ENCODE results near the gene SCNN1A.

Gene SCNN1A

DNA sequence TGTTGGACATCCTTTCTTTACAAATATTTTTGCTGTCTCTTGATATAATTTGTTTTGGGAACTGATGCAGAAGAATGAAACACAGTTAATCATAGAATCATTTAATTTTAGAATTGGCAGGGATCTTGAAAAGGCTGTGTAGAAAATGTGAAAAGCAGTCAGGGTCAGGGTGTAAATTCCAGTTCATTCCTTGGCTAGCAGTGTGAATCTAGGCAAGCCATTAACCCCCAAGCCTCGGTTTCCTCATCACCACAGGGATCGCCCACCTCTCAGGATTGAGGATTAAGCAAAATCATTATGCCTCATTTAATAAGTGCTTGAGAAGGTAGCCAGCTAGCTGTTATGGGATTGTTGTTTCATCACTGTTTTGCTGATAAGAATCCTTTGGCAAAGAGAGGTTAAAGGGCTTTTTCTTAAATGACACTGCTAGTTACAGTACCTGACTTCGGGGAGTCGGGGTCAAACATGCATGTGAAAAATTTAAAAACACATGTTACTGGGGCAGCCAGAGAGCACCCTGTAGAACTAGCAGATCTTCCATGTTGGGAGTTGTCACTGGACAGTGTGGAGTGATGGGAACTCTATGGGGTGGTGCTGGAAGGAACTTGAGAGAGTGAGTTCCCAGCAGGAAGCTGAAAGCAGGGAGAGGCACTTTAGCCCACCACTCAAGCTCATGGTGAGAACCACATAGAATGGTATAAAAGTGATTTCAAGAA, 44.2 kb downstream of the SCNN1A start:
- DNase-seq, result no peak

DNA sequence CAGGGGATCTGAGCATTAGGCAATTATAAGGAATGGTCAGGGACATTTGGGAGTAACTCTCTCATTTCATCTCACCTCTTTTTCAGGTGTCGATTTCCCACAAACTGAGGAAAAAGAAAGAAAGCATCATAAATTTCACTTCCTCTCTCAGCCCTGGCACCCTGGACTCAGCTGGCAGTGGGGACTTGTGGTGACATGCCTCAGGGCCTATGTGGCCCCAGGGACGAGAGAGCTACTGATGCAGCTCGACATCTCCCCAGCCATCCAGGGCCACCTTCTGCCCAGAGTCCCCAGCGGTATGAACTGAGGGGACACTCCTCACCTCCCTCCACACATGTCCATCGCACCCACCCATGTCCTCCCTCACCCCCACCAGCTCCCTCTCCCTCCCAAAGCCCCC, 45.2 kb downstream of the SCNN1A start:
- DNase-seq, result no peak

DNA sequence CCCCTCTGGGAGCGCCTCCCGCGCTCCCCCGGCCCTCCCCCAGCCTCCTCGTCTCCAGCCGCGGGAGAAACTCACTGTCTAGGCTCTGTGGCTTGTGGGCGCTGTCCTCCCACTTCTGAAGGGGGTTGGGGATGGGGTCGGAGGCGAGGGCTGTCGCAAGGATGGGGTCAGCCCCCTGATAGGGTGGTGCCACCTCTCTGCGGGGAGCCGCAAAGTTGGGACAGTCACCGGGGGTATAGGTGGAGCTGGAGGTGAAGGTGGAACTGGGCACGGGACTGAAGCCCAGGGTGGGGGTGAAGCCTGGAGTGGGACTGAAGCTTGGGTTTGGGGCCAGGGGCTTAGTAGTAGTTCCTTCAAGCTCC, 45.7 kb downstream of the SCNN1A start:
- DNase-seq, result no peak

DNA sequence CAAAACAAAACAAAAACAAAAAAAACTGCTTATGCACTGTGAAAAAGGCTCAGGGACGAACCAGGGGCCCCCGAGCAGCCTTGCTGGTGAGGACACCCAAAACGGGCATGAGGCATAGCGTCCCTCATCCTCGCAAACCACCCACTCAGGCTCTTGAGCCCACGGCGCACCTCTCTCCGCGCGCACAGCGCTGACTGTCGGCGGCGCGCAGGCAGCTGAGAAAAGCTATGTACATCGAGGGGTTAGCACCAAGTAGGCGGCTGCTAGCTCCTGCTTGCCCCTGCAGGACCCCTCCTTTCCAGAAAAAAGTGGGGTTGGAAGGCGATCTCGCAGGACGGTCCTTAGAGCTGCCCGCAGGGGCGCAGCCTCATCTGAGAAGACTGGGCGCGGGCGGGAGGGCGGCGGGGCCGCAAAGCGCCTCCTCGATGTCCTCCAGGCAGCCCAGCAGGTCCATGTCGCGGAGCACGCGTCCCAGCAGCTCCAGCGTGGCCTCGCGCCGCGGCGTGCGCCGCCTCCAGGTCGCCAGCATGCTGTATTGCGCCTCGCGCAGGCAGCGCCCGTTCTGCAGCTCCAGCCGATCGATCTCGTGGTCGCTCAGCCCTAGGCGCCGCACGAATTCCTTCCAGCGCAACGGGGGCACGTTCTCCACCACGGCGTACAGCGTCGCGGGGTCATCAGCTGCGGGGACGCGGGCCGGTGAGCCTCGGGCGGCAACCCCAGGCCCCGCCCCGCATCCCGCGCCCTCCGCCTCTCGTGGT, 46.2 kb downstream of the SCNN1A start:
- no peak for DNase-seq

DNA sequence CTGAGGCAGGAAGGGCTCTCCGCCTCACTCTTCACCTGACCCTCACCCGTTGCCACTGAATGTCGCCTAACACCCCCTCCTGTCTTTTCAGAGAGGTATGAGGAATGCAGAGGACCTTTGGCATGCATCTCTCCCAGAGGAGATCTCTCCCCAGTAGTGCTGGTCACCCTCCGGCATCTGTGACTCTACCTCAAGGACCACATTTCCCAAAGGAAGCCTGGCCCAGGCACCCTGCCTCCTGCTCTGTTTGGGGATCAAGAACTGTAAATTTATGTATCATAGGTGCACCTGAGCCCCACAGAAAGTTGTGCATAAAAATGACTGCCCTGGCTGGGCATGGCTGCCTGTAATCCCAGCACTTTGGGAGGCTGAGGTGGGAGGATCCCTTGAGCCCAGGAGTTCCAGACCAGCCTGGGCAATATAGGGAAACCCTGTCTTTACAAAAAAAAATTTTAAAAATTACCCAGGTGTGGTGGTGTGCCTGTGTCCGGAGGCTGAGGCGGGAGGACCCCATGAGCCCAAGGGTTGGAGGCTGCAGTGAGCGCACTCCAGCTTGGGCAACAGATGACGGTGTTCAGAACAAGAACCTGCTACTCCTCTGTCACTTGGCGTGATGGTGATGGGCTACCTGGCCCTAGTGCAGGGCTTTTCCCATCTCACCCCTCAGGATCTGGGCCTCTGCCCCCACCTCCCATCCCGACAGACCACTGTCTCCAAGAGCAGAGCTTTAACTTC, 47.2 kb downstream of the SCNN1A start:
- no peak for DNase-seq

DNA sequence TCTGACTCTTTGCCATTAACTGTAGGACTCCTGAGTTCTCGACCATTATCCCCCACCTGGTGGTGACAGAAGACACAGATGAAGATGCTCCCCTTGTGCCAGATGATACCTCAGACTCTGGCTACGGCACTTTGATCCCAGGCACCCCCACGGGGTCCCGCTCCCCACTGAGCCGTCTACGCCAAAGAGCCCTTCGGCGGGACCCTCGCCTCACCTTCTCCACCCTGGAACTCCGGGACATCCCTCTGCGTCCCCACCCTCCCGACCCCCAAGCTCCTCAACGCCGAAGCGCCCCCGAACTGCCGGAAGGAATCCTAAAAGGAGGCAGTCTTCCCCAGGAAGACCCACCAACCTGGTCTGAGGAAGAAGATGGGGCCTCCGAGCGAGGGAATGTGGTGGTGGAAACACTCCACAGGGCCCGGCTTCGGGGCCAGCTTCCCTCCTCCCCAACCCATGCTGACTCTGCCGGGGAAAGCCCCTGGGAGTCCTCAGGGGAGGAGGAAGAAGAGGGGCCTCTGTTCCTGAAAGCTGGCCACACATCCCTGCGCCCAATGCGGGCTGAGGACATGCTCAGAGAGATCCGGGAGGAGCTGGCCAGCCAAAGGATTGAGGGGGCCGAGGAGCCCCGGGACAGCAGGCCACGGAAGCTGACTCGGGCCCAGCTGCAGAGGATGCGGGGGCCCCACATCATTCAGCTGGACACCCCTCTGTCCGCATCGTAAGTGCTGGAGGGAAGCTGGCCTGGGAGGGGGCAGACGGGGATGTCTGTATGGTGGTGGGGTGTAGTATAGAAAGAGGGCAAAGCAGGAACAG, 47.9 kb downstream of the SCNN1A start:
- no peak for DNase-seq

DNA sequence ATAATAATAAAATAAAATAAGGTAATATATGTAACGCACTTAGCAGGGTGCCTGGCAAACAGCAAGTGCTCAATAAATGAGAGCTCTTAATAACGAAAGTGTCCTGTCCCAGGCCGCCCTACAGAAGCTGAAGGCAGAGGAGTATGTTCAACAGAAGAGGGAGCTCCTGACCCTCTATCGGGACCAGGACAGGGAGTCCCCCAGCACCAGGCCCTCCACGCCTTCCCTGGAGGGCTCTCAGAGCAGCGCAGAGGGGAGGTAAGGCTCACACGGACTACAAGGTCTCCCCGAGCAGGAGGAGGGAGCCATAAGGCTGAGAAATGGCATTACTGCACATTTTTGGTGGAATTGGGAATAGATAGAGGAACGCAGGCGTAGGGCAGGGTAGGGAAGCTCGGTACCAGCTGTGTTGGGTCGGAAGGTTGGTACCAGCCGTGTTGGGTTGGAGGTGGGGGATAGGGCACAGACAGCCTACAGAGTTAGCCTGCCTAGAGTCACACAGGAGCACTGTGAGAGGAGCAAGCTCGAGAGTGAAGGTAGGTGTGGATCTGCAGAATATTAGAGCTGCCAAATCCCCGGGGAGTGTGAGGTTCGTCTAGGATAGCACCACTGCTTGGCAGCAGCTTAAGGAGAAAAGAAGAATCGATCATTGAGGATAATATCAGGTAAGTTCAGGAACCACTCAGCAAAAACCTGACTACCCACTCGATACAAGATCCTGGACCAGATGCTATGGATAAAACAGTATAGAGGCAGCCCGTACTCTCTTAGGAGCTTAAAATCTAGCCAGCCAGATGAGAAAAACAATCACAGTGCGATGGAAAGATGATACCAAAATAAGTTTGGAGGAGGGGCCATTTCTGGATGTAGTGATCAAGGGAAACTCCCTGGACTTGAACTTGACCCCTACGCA, 48.8 kb downstream of the SCNN1A start:
- DNase-seq, result no peak

DNA sequence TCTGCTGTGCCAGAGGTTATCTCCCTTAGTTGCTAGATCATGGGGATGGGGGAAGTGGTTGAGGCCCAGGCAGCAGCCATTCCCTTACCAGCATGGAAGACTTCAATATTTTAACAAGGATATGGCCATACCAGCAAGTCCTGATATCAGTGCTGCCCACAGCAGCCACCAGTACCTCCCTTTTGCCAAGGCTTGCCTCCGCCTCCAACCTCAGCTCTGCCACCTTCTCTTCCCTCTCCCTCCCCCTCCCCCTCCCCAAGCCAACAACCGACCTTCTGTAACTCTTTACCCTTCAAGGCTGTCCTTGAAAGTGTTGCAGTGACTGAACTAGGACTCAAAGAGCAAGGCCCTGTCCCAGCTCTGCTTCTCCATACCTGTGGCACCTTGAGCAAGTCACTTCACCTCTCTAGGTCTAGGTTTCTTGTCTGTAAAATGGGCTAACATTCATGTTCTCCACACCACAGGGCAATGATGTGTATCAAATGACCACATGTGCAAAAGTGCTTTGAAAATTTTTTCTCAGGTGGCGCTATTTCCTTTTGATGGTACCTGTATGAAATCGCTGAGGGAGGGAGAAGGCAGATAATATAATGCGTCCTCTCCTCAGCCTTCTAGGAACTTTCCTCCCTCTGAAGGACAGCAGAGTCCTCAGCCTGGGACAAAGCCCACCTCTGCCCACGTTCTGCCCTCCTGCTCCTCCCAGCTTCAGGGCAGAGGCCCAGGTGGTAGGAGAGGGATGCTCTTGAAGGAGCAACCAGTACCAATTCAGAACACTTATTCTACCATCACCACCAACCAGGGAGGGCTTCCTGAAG, 50.2 kb downstream of the SCNN1A start:
- no peak for DNase-seq

DNA sequence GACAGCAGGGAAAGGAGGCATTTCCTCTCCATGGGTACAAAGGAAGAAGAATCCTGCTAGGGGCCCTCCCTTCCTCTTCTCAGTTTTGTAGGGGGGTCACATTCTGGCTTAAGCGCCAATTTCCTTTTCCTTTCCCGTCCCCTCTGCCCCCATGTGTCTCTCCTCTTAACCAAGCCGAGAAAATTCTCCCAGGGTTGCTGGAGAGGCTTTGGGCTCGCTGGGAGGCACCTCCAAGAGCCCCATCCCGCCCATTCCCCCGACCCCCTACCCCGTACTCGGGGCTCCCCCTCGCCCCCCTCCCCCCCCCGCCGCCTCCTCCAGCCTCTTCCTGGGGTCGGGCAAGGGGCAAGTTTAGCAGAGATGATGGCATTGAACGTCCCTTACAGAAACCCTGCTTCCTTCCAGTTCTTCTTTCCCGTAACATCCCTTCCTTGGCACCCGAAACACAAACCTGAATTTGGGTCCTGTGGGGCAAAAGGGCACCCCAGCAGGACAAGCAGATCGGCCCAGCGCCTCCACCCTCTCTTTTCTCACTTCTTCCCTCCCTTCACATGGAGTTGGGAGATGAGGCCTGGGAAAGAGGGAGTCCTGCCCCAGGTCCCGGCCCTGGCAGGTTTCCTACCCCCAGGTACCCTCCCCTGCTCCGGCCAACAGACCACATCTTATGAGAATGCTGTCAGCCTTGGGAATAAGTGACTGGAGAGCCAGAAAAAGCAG, 51.2 kb downstream of the SCNN1A start:
- DNase-seq, result no peak

DNA sequence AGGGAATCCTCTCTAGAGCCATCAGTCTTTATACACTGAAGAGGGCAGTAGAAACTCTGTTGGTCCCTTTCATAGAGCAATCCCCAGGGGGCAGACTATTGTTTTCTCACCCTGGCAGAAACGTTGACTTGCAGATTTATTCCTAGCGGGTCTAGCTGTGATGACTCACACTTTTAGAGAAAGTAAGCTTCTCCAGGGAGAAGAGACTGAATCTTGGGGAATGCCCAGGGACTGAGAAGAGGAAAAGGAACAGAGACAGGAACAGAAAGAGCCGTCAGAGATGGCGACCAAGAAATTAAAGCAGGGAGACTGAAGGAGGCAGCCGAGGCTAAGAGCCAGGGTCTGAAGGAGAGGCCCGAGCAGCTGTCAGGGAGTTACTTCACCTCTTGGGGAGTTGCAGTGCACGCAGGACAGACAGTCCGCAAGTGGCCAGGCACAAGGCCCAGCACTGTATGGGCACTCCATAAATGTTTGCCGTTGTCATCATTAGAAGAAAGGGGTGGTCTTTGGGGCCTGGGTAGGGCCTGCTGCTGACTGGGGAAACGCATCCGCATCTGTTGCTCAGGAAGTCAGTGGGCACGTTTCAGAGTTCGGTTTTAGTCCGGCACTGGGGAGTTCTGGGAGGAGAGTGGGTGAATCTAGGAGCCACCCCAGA, 51.9 kb downstream of the SCNN1A start:
- DNase-seq, result no peak

DNA sequence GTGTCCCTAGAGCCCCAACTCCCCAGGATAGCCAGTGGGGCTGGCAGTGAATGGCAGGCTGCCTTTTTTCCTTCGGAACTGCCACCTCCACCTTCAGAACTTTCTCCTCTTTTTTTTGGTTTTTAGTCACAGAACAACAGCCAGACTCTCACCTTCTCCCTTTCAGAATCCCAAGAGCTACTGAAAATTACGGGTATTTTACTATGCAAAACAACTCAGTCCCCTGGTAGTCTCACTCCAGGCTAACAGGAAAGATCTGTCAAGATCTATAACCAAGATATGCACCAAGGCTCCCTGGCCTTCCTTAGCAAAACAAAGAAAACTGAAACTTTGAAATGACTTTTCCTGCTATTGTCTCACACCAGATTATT, 52.4 kb downstream of the SCNN1A start:
- no peak for DNase-seq

DNA sequence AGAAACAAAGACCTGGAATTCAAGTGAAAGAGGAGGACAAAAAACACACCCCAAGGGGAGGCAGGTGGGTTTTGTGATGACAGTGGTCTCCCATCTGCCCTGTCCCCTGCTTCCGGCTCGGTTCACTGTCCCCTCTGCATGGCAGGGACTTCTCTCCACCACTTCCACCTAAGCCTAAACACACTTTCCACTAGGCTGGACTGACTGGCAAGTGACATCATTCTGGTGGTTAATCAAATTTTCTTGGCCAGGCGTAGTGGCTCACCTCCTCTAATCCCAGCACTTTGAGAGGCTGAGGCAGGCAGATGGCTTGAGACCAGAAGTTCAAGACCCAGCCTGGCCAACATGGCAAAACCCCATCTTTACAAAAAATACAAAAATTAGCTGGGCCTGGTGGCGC, 53.0 kb downstream of the SCNN1A start:
- no peak for DNase-seq

DNA sequence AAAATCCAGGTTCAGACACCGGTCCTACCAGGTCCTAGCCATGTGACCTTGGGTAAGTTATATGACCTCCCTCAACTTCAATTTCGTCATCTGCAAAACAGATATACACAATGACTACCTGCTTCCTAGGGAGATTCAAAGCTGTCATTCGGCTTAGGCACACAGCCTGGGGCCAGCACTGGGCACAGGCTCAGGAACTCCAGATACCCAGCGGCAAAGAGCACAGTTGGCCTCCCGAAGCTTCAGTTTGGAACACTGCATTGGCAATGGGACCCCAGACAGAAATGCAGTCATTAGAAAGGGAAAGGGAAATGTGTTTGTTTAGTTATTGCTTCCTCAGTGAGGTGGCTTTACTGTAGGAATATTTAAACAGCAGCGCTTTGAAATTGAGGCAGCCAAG, 53.5 kb downstream of the SCNN1A start:
- DNase-seq, result no peak

DNA sequence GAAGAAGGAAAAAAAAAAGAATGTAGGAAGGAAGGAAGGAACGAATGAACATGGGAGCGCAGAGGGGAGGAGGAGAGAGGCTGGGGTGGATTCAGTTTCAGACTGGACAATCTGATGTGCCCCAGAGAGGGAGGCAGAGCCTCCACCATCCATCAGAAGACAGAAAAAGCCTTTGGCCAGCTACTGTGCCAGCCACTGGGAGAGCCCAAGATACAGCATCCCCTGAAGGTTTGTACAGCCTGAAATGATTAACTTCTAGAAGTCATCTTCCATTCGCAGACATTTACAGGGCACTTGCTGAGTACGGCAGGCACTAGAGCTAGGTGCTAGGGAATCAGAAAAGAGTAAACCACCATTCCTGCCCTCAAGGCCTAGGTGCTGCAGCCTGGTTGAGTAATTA, 55.9 kb downstream of the SCNN1A start:
- DNase-seq, result no peak

DNA sequence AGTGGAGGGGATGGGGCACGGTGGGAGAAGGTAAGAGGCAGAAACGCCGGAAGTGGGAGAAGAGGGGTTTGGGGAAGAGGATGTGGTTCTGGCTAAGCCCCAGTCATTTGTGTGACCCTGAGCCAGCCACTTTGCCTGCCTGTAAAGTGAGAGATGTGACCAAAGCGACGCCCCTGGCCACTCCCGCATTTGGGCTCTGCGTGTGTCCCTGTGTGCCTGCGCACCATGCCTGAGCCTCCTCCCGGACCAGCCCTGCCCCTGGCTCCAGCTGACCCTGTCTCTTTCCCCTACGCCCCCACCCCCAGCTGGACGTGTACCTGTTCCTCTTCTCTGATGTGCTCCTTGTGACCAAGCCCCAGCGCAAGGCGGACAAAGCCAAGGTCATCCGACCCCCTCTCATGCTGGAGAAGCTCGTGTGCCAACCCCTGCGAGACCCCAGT, 56.9 kb downstream of the SCNN1A start:
- DNase-seq, result no peak

DNA sequence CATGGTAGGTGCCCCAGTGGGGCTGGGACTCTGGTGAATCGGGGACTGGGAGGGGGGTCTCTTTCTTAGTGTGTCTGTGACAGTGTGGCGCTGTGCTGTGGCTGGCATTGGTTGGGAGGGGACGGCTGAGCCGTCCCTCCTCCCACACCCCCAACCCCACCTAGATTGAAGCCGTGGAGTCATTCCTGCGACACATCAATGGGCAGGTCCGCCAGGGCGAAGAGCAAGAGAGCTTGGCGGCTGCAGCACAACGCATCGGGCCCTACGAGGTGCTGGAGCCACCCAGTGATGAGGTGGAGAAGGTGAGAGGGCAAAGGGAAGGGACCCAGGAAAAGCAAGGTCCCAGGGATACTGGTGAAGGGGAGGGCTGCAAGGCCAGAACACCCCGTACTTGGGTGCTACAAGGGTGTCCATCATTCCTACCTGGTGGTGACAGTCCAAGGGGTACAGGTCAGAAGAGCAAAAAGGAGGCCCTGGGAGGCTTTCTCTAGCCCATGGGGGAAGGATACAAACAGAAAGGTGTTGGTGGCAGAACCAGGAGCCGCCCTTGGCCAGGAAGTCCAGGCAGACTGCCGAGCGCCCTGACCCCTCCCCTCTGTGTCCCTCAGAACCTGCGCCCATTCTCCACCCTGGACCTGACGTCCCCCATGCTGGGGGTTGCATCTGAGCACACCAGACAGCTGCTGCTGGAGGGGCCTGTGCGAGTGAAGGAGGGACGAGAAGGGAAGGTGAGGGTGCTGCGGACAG, 57.5 kb downstream of the SCNN1A start:
- DNase-seq, result no peak

DNA sequence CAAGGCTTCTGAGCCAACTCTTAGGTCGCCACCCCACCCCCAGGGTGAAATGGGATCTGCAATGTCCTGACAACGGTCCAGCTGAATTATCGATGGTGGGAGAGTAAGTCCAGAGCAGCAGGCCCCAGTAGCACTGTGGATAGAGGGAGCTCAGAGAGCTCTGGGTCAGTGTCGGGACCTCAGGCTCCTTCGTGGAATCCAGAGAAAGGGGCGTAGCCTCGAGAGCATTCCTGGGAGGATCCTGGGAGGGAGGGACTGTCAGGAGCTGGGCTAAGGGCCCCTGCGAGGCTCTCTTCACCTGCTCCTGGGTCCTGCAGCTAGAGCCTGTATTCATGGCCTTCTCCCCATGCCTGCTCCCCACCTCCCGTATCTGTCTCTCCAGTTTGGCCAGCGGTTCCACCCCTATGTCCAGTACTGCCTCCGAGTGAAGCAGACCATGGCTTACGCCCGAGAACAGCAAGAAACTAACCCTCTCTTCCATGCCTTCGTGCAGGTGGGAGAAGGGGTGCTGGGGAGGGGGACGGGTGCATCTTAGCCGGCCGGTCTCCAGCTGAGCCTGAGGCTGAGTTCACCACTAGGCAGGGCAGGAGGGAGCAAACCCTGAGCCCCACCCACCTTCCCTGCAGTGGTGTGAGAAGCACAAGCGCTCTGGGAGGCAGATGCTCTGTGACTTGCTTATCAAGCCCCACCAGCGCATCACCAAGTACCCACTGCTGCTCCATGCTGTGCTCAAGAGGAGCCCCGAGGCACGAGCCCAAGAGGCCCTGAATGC, 58.3 kb downstream of the SCNN1A start:
- DNase-seq, result no peak
